IPS-NIHi7 (cell line): Measurements from ENCODE around the gene CTDNEP1.

Experiments
- DNase-seq: peaks from one replicate; pipeline ENCODE4 v3.0.0; 2012; ENCODE audit warnings: mixed read lengths; ENCODE audit errors: extremely low spot score

CTDNEP1 gene

GRCh38 chr17:7280519-7281073 lies 29.1 kb upstream of the CTDNEP1 start:
- peak; percentile 91 for DNase-seq

GRCh38 chr17:7279448-7279847 lies 27.9 kb upstream of the CTDNEP1 start:
- no peak for DNase-seq

- DNase-seq: no peak
Measured at GRCh38 chr17:7266784-7267183, 15.2 kb upstream of the CTDNEP1 start.

- DNase-seq: no peak
Measured at GRCh38 chr17:7263801-7264078, 12.2 kb upstream of the CTDNEP1 start.

- DNase-seq: peak; percentile 82
Measured at GRCh38 chr17:7262935-7263800, 11.6 kb upstream of the CTDNEP1 start.

- peak; percentile 91 for DNase-seq
Measured at GRCh38 chr17:7262192-7262934, 10.8 kb upstream of the CTDNEP1 start, which contains the start of gene CLDN7. CLDN7 (minus strand) TSS chr17:7262478; CDS start chr17:7262043, 435 bp downstream.

- DNase-seq: no peak
Measured at GRCh38 chr17:7261379-7262191, 10.1 kb upstream of the CTDNEP1 start.

GRCh38 chr17:7260651-7261378 lies 9.3 kb upstream of the CTDNEP1 start:
- DNase-seq: peak; percentile 61

- DNase-seq: no peak
Measured at GRCh38 chr17:7260151-7260550, 8.6 kb upstream of the CTDNEP1 start.

GRCh38 chr17:7259555-7259889 lies 8.0 kb upstream of the CTDNEP1 start:
- no peak for DNase-seq

- DNase-seq: no peak
Measured at GRCh38 chr17:7258731-7259554, 7.4 kb upstream of the CTDNEP1 start.

GRCh38 chr17:7256766-7257456 lies 5.4 kb upstream of the CTDNEP1 start:
- DNase-seq: no peak

GRCh38 chr17:7254511-7254910 lies 3.0 kb upstream of the CTDNEP1 start:
- DNase-seq: no peak

GRCh38 chr17:7253082-7253481 lies 1.5 kb upstream of the CTDNEP1 start:
- no peak for DNase-seq

- peak; percentile 87 for DNase-seq
Measured at GRCh38 chr17:7252176-7253043, 876 bp upstream of the CTDNEP1 start, which contains the start of gene ELP5. ELP5 (plus strand) TSS chr17:7252215; CDS start chr17:7252551, 336 bp downstream.

GRCh38 chr17:7250695-7251627 lies 573 bp downstream of the CTDNEP1 start:
- DNase-seq: no peak

- DNase-seq: no peak
Measured at GRCh38 chr17:7249830-7250229, 1.7 kb downstream of the CTDNEP1 start.

GRCh38 chr17:7249214-7249613 lies 2.3 kb downstream of the CTDNEP1 start:
- DNase-seq: no peak
